Measurements from ENCODE around the gene METTL3. TPM values are rescaled to one million over a fixed set of nuclear protein-coding genes. Genes with fewer than 3 reads are reported as not detected.
"Not testable (repeated sequence)": the region's sequence is repeated elsewhere in the genome, so short reads cannot be mapped to it uniquely, and the experiment has no call there.

METTL3 gene
- 78.9 and 81.7 TPM in 2 replicates for total RNA-seq

DNA sequence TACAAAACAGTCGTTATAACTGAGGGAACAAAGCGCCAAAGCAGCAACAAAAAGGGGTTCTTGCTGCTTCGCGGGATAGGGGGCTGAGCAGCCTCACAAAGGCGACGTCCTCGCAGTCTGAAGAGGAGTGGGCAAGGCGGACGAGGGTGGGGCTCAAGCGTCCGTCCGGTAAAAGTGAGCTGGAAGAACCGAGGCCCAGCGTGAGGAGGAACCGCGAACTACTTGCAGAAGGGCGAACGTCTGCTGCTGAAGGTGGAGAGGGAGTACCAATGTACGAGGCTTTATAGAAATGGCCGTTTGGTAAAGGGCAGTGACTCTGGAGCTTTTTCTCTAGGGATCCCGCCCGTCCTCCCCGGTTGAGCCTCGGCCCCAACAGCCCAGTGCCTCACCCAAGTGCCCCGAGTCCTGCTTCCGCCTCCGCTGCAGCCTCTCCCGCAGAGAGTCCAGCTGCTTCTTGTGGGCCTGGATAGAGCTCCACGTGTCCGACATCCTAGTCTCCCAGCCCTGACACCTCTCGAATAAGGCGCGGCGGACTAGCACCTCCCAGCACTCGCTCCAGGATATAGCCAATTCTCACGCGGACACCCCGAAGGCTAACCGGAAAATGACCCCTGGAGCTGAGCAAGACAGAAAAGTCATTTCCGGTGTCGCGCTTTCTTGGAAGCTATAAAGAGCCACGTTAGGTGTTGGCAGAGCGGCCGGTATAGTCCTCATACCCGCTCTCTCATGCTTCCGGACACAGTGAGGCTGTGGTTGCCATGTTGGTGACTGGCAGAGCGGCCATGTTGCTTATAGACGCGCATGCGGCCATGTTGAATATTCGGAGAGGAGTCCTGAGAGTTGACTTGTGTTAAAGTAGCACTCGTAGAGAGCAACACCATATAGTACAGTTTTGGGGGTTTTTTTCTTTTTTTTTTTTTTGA lies at the start of gene METTL3:
Gene METTL3 (minus strand): TSS at position 606 of the 923 bp plus-strand sequence. CDS start 117 bp downstream, at position 489.
- TF ChIP-seq, protein P1, sequence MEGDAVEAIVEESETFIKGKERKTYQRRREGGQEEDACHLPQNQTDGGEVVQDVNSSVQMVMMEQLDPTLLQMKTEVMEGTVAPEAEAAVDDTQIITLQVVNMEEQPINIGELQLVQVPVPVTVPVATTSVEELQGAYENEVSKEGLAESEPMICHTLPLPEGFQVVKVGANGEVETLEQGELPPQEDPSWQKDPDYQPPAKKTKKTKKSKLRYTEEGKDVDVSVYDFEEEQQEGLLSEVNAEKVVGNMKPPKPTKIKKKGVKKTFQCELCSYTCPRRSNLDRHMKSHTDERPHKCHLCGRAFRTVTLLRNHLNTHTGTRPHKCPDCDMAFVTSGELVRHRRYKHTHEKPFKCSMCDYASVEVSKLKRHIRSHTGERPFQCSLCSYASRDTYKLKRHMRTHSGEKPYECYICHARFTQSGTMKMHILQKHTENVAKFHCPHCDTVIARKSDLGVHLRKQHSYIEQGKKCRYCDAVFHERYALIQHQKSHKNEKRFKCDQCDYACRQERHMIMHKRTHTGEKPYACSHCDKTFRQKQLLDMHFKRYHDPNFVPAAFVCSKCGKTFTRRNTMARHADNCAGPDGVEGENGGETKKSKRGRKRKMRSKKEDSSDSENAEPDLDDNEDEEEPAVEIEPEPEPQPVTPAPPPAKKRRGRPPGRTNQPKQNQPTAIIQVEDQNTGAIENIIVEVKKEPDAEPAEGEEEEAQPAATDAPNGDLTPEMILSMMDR (conservative IDR thresholded peaks at IDR 0.05; ENCODE audit: low read depth, low read length), result no peak
- DNase-seq (ENCODE audit: low read depth), result peak; percentile 94
- H3K4me3 ChIP-seq (ENCODE audit: low read depth, low read length), result peak within 1 kb of the TSS; percentile 98

DNA sequence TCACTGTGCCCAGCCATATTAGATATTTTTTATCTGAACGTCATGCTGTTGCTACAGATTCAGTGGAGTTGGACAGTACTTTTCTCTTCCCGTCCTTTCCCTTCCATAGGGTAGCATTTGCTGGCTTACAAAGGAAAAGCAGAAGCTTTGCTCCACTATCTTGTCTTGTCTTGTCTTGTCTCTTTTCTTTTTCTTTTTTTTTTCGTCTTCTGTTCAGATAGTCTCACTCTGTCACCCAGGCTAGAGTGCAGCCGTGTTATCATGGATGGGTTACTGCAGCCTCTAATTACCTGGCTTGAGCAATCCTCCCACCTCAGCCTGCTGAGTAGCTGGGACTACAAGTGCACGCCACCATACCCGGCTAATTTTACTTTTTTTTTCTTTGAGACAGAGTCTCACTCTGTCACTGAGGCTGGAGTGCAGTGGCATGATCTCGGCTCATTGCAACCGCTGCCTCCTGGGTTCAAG lies 47.6 kb upstream of the METTL3 start:
- TF ChIP-seq, protein P1 (conservative IDR thresholded peaks at IDR 0.05; ENCODE audit: low read depth, low read length), result no peak
- H3K4me3 ChIP-seq (ENCODE audit: low read depth, low read length), result no peak overlapping the region
- no peak for DNase-seq (ENCODE audit: low read depth)

DNA sequence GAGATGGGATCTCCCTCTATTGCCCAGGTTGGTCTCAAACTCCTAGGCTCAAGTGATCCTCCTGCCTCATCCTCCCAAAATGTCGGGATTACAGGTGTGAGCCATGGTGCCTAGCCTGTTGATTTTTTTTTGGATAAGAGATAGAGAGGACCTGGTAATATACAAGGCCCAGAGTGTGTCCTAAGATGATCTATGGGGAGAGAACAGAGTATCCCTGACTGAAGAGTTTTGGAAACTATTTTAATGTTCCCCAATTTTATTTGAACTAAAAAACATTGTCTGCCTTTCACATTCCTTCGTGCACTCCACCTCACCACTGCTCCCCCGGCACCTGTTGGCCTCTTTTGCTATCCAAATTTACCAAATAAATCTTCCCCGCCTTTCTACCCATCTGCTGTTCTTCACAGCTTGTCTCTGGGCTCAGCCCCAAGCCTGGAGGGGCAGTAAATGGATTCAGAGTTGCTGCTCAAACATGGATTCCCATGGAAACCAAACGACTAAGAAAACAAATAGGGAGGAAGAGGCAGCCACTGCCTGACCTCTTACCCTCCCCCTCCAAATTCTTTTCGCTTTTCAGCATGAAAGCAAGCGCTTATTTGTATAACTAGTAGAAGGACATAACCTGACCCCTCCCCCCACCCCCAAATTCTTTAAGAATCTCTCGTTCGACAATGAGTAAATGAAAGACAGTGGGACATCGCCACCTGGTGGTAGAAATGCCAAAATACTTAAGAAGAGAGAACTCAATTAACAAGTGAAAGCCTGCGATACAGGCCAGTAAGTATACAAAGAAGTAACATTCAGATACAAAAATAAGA lies 46.2 kb upstream of the METTL3 start:
- peak overlapping the region; percentile 45 for H3K4me3 ChIP-seq (ENCODE audit: low read depth, low read length)
- peak; percentile 67 for DNase-seq (ENCODE audit: low read depth)
- TF ChIP-seq, protein P1 (conservative IDR thresholded peaks at IDR 0.05; ENCODE audit: low read depth, low read length), result peak; percentile 77

DNA sequence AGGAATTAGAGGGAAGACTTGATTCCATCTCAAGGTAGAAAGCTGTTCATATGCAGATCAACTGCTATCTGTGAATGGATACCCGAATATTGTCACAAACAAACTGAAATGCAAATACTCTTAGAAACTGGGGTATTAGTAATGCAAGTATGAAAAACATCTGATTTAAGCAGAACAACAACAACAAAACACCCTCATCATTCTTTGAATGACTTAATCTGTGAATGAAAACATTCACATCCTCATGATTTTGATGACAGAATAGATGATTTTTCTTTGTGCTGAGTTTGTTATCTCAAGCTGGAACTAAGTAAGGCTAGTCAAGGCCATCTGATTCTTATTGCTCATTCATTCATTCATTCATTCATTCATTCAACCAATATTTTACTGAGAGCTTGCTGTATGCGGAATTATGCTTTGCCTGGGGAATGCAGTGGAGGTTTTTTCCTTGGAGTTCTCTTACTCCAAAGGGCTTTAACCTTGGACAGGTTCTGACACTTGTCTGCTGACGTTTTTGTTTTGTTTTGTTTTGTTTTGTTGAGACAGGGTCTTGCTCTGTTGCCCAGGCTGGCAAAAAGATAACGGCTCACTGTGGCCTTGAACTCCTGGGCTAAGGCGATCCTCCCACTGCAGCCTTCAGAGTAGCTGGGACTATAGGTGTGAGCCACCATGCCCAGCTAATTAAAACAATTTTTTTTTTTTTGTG lies 45.4 kb upstream of the METTL3 start:
- TF ChIP-seq, protein P1 (conservative IDR thresholded peaks at IDR 0.05; ENCODE audit: low read depth, low read length), result no peak
- no peak for DNase-seq (ENCODE audit: low read depth)
- H3K4me3 ChIP-seq (ENCODE audit: low read depth, low read length), result no peak overlapping the region

DNA sequence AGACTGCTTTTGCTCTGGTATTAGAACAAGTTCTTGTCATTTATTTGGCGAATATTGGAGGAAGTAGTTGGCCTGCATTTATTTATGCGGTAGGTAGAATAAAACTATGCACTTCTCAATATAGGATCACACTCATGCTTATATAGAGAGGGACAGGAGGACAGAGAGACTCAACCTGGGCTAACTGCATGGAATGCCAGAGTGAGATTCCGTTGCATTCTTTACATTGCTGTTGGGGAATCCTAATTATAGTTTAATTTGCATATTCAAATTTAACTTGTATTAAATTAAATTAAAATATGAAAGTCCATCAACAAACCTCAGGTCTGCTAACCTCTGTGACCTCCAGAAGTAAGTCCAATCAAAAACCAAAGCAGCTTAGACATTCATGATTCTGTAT lies 42.1 kb upstream of the METTL3 start:
- TF ChIP-seq, protein P1 (conservative IDR thresholded peaks at IDR 0.05; ENCODE audit: low read depth, low read length), result no peak
- no peak for DNase-seq (ENCODE audit: low read depth)
- H3K4me3 ChIP-seq (ENCODE audit: low read depth, low read length), result no peak overlapping the region

DNA sequence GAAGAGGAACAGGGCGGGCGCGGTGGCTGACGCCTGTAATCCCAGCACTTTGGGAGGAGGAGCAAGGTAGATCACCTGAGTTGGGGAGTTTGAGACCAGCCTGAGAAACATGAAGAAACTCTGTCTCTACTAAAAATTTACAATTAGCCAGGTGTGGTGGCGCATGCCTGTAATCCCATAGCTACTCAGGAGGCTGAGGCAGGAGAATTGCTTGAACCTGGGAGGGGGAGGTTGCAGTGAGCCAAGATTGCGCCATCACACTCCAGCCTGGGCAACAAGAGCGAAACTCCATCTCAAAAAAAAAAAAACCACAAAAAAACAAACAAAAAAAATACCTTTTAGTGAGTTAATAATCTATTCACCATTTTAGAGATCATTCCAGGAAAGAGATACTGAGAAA lies 33.4 kb upstream of the METTL3 start:
- H3K4me3 ChIP-seq (ENCODE audit: low read depth, low read length); DNase-seq (ENCODE audit: low read depth): not testable (repeated sequence)

Measured in epithelial cell of proximal tubule (primary cell).